ENCODE results near the gene S100PBP. TPM values are rescaled to one million over a fixed set of nuclear protein-coding genes. Genes with fewer than 3 reads are reported as not detected.

S100PBP gene
- polyA plus RNA-seq, 3 donors, result 6.6 to 17.4 (median 7.1) TPM

GRCh38 chr1:32848354-32849063, 31.1 kb downstream of the S100PBP start:
- no peaks in the 10 kb centered on the region for H3K27me3 Mint-ChIP-seq (ENCODE audit: low read depth in 3 of 3)

DNA sequence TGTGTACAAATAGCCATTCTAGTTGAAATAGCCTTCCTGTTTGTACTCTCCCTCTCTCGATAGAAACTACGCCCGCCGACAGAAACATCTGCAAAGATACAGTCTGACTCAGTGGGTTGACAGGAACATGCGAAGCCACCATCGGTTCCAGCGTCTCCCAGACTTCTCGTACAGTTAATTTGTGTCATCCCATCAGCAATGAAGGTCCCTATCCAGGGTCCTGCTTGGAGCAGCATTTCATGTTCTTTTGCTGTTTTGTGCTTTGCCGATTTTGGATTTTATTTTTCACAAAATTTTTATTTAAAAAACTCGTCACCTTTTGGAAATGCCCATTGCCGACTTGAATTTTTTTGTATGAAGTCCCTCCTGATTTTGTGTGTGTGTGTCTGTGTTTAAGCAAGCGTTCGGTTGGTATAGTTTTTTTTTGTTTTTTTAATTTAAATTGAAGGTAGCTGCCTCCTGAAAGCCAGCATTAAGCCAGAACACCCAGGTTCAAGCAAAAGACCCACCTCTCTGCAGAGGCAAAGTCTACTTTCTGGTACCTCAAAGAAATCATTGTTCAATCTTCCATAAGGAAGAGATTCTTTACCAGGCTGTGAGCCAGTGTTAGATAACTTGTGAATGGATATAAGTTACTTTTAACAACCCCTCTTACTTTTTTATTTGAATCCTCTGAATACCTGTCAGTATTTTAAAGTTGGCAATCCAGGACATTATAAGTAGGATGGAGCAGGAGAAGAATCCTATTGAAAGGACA, 38.6 kb downstream of the S100PBP start:
- Mint-ChIP-seq H3K4me3 (no peak overlapping the region), H3K36me3 (peaks cover 63 to 83% of the 10 kb centered on the region in 2 donors), H3K27me3 (ENCODE audit: low read depth in 3 of 3) (no peaks in the 10 kb centered on the region), H3K9me3 (peaks cover 0 to 2% (median 0%) of the 10 kb centered on the region in 7 donors), H3K27ac (no peak overlapping the region), H3K4me1 (no peaks in the 10 kb centered on the region)
- TF ChIP-seq, protein P1, sequence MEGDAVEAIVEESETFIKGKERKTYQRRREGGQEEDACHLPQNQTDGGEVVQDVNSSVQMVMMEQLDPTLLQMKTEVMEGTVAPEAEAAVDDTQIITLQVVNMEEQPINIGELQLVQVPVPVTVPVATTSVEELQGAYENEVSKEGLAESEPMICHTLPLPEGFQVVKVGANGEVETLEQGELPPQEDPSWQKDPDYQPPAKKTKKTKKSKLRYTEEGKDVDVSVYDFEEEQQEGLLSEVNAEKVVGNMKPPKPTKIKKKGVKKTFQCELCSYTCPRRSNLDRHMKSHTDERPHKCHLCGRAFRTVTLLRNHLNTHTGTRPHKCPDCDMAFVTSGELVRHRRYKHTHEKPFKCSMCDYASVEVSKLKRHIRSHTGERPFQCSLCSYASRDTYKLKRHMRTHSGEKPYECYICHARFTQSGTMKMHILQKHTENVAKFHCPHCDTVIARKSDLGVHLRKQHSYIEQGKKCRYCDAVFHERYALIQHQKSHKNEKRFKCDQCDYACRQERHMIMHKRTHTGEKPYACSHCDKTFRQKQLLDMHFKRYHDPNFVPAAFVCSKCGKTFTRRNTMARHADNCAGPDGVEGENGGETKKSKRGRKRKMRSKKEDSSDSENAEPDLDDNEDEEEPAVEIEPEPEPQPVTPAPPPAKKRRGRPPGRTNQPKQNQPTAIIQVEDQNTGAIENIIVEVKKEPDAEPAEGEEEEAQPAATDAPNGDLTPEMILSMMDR (IDR thresholded peaks at IDR 0.05), result no peak
- Histone ChIP-seq H3K9ac (ENCODE audit: insufficient read depth, low read length, poor library complexity, severe bottlenecking) (no peak overlapping the region), H3K79me2 (ENCODE audit: insufficient read depth, low read length) (no peaks in the 10 kb centered on the region), H3K27ac (ENCODE audit: low read depth in 1 of 2, low read length in 2 of 2) (no peak overlapping the region), H3K9me3 (replicated peaks in 1 of 2; ENCODE audit: control insufficient read depth in 1 of 2, insufficient read depth in 1 of 2, low read length in 2 of 2) (no peaks in the 10 kb centered on the region), H3K27me3 (ENCODE audit: control insufficient read depth in 2 of 2, insufficient read depth in 2 of 2, low read length in 2 of 2) (no peaks in the 10 kb centered on the region), H3K4me2 (replicated peaks; ENCODE audit: extremely low read depth, low read length, poor library complexity, severe bottlenecking) (no peak overlapping the region), H2AFZ (ENCODE audit: insufficient read depth, low read depth, low read length, poor library complexity, severe bottlenecking) (no peak overlapping the region), H4K20me1 (ENCODE audit: insufficient read depth, low read length) (no peaks in the 10 kb centered on the region), H3K4me3 (replicated peaks in 1 of 3; ENCODE audit: low read depth in 2 of 3, low read length in 3 of 3) (no peak overlapping the region), H3K4me1 (ENCODE audit: control insufficient read depth in 1 of 2, insufficient read depth in 2 of 2, low read length in 2 of 2) (no peaks in the 10 kb centered on the region), H3K36me3 (replicated peaks in 1 of 2; ENCODE audit: control insufficient read depth in 1 of 2, insufficient read depth in 2 of 2, low read length in 2 of 2) (peaks cover 58 to 93% of the 10 kb centered on the region in 2 donors)
- intact Hi-C loops (cut with micrococcal nuclease), result no loop called here
- no peak for DNase-seq
- 99% methylated on average over 8 of the region's 13 CpGs for WGBS (ENCODE audit: insufficient coverage)

More at GRCh38 chr1:32848354-32849063, 31.1 kb downstream of the S100PBP start:
- no peaks in the 10 kb centered on the region for H3K79me2 ChIP-seq (ENCODE audit: insufficient read depth, low read length)
- Mint-ChIP-seq H3K4me3 (no peak overlapping the region), H3K27ac (no peak overlapping the region), H3K4me1 (no peaks in the 10 kb centered on the region), H3K9me3 (peaks cover 0 to 10% (median 4%) of the 10 kb centered on the region in 7 donors), H3K36me3 (peaks cover 32 to 69% of the 10 kb centered on the region in 2 donors)
- no peak overlapping the region for H3K27ac ChIP-seq (ENCODE audit: low read depth in 1 of 2, low read length in 2 of 2)
- no peak overlapping the region for H3K4me2 ChIP-seq (replicated peaks; ENCODE audit: extremely low read depth, low read length, poor library complexity, severe bottlenecking)
- no peaks in the 10 kb centered on the region for H3K4me1 ChIP-seq (ENCODE audit: control insufficient read depth in 1 of 2, insufficient read depth in 2 of 2, low read length in 2 of 2)
- H2AFZ ChIP-seq (ENCODE audit: insufficient read depth, low read depth, low read length, poor library complexity, severe bottlenecking), result no peak overlapping the region
- H4K20me1 ChIP-seq (ENCODE audit: insufficient read depth, low read length), result no peaks in the 10 kb centered on the region
- WGBS (ENCODE audit: insufficient coverage), result no CpG with 5 or more reads among the region's 2 CpGs
- H3K9ac ChIP-seq (ENCODE audit: insufficient read depth, low read length, poor library complexity, severe bottlenecking), result no peak overlapping the region
- TF ChIP-seq, protein P1 (IDR thresholded peaks at IDR 0.05), result no peak
- H3K4me3 ChIP-seq (replicated peaks in 1 of 3; ENCODE audit: low read depth in 2 of 3, low read length in 3 of 3), result no peak overlapping the region
- H3K36me3 ChIP-seq (replicated peaks in 1 of 2; ENCODE audit: control insufficient read depth in 1 of 2, insufficient read depth in 2 of 2, low read length in 2 of 2), result peaks cover 45 to 79% of the 10 kb centered on the region in 2 donors
- intact Hi-C loops (cut with micrococcal nuclease), result no loop called here
- peaks cover 0 to 13% of the 10 kb centered on the region in 2 donors for H3K9me3 ChIP-seq (replicated peaks in 1 of 2; ENCODE audit: control insufficient read depth in 1 of 2, insufficient read depth in 1 of 2, low read length in 2 of 2)
- no peak for DNase-seq
- H3K27me3 ChIP-seq (ENCODE audit: control insufficient read depth in 2 of 2, insufficient read depth in 2 of 2, low read length in 2 of 2), result no peaks in the 10 kb centered on the region
